ENCODE measurements around the gene PTPRM.

GRCh38 chr18:7885865-7886264 lies 318.7 kb downstream of the PTPRM start:
- TF ChIP-seq CTCF (IDR thresholded peaks at IDR 0.05) (no peak), POLR2AphosphoS5 (IDR thresholded peaks at IDR 0.05) (no peak), EP300 (IDR thresholded peaks at IDR 0.05) (no peak), POLR2A (IDR thresholded peaks at IDR 0.05) (no peak)

All from gastroesophageal sphincter (tissue), 3 donors.